ENCODE measurements around the gene DAAM1.

GRCh38 chr14:59415836-59416602 is 227.6 kb downstream of the DAAM1 start:
- TF ChIP-seq, protein P1, sequence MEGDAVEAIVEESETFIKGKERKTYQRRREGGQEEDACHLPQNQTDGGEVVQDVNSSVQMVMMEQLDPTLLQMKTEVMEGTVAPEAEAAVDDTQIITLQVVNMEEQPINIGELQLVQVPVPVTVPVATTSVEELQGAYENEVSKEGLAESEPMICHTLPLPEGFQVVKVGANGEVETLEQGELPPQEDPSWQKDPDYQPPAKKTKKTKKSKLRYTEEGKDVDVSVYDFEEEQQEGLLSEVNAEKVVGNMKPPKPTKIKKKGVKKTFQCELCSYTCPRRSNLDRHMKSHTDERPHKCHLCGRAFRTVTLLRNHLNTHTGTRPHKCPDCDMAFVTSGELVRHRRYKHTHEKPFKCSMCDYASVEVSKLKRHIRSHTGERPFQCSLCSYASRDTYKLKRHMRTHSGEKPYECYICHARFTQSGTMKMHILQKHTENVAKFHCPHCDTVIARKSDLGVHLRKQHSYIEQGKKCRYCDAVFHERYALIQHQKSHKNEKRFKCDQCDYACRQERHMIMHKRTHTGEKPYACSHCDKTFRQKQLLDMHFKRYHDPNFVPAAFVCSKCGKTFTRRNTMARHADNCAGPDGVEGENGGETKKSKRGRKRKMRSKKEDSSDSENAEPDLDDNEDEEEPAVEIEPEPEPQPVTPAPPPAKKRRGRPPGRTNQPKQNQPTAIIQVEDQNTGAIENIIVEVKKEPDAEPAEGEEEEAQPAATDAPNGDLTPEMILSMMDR (conservative IDR thresholded peaks at IDR 0.05 in 1 of 2, IDR thresholded peaks at IDR 0.05 in 1 of 2; ENCODE audit: extremely low read depth in 1 of 2, insufficient read depth in 1 of 2, low read depth in 1 of 2, low read length in 2 of 2): no peak
- no peak for TF ChIP-seq EZH2 (IDR thresholded peaks at IDR 0.05; ENCODE audit: borderline replicate concordance, low read length)
